Stimulated activated naive CD8-positive, alpha-beta T cell treated with anti-CD3 and anti-CD28 coated beads, Interleukin-15, amount 100 ng/mL, for 72 hours (primary cell): ENCODE results near the gene SMIM3.
A peak's percentile ranks its signal among the peaks of the same experiment; 100 is the strongest.
"Not testable (repeated sequence)": the region's sequence is repeated elsewhere in the genome, so short reads cannot be mapped to it uniquely, and the experiment has no call there.

Source experiments
- ATAC-seq: fragments of 150-1000 bp; cut with Tn5 transposase; 2 replicates; pipeline ENCODE4 v1.10.0; 2021; ENCODE audit warnings: mild to moderate bottlenecking, moderate library complexity
- DNase-seq, 2 donors: peaks; one replicate each; pipeline ENCODE4 v3.0.0; 2021 to 2022
- H3K27ac Mint-ChIP-seq, 2 donors: one replicate each; pipeline ENCODE4 v1.8.0; 2022; ENCODE audit warnings: mild to moderate bottlenecking in 2 of 2, mixed read lengths in 2 of 2, moderate library complexity in 2 of 2
- H3K27me3 Mint-ChIP-seq: one replicate; pipeline ENCODE4 v1.8.0; 2022; ENCODE audit warnings: mixed read lengths
- H3K4me1 Mint-ChIP-seq: one replicate; pipeline ENCODE4 v1.8.0; 2022; ENCODE audit warnings: mild to moderate bottlenecking, mixed read lengths
- H3K4me3 Mint-ChIP-seq, 2 donors: one replicate each; pipeline ENCODE4 v1.8.0; 2022; ENCODE audit warnings: mild to moderate bottlenecking in 2 of 2, mixed read lengths in 2 of 2, moderate library complexity in 1 of 2
- H3K9me3 Mint-ChIP-seq, 2 donors: one replicate each; pipeline ENCODE4 v1.8.0; 2022; ENCODE audit warnings: mixed read lengths in 2 of 2

SMIM3 gene

DNA sequence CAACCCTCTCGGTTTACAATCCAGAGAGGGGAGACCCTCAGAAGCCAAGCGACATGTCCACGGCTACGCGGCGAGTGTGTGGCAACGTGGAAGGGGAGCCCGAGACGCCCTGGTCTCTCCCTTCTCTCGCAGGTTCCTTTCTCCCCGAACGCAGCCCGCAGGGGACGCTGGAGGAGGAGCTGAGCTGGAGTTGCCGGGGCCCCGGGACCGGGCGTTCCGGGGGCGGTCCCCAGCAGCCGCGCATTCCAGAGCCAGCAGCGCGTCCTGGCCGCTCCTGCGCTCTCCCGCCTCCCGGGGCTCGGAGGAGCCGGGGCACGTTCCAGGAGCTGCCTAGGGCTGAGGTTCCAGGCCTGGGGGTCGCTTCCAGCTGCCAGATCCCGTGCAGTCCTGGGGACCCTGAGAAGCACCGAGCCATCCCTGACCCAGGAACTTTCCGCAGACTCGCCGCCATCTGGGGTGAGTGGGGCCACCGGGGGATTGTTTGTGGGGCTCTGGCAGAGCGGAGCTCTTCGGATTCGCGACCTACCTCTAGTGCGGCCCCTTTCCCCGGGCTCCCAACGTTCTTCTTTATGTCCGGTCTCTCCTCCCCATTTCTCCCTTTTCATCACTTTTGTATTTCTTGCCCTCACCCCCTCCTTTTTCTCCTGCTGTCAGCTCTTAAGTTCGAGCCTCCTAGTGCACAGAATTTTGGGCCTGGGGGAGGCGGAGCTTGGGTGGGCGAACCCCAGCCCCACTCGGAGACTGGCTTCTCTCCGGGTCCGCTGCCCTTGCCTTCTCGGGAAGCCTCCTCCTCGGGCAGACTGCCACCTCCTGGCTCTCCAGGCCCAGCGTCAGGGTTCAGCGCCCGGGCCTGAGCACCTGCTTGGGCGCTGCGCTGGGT, at the start of gene SMIM3:
SMIM3 (plus strand) TSS at position 241 of the 880 bp plus-strand sequence. CDS start 16,684 bp downstream, outside the sequence.
- ATAC-seq (peak; percentile 65), DNase-seq (peak; percentile 69 to 81)
- peak within 1 kb of the TSS; percentile 97 to 98 for H3K4me3 Mint-ChIP-seq
- H3K9me3 Mint-ChIP-seq = no peaks in the 10 kb centered on the region
- H3K27me3 Mint-ChIP-seq = no peaks in the 10 kb centered on the region
- peaks cover 61% of the 10 kb centered on the region for H3K4me1 Mint-ChIP-seq
- peak within 1 kb of the TSS; percentile 87 to 97 for H3K27ac Mint-ChIP-seq

- no peak overlapping the region for H3K4me3 Mint-ChIP-seq
- DNase-seq = no peak
- ATAC-seq = no peak
- no peak overlapping the region for H3K27ac Mint-ChIP-seq
- peaks cover 11% of the 10 kb centered on the region for H3K4me1 Mint-ChIP-seq
- H3K27me3 Mint-ChIP-seq = no peaks in the 10 kb centered on the region
- H3K9me3 Mint-ChIP-seq = no peaks in the 10 kb centered on the region
These were observed 48.7 kb upstream of the SMIM3 start for GRCh38 chr5:150729859-150730258.

DNA sequence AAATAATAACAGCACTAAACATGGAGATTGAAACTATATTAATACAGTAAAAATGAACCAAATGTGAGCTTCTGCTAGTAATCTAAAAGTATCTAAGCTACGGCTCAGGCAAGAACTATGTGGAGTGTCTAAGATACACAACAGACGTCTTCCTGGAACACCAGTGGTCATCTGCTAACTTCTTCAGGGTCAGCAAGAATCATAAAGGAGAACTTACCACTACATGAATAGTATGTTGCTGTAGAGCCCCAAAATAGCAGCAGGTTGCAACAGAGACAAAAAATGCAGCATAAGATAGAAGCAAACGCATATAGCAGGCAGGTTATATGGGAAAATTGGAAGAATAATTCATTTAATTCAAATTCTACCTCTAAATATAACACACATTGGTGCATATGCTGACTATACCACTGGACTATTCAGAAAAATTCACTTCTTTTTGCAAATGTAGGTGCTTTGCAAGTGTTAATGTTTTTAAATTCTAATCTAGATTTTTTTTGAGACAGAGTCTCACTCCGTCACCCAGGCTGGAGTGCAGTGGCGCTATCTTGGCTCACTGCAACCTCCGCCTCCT, 46.8 kb upstream of the SMIM3 start:
- H3K27me3 Mint-ChIP-seq = no peaks in the 10 kb centered on the region
- peak overlapping the region in 1 of 2 donors; percentile 28 for H3K27ac Mint-ChIP-seq
- DNase-seq (no peak), ATAC-seq (no peak)
- H3K4me3 Mint-ChIP-seq = no peak overlapping the region
- peaks cover 29% of the 10 kb centered on the region for H3K4me1 Mint-ChIP-seq
- H3K9me3 Mint-ChIP-seq = peaks cover 0 to 4% of the 10 kb centered on the region in 2 donors

GRCh38 chr5:150734579-150735384, 43.8 kb upstream of the SMIM3 start:
- DNase-seq = peak in 1 of 2 donors; percentile 25

DNA sequence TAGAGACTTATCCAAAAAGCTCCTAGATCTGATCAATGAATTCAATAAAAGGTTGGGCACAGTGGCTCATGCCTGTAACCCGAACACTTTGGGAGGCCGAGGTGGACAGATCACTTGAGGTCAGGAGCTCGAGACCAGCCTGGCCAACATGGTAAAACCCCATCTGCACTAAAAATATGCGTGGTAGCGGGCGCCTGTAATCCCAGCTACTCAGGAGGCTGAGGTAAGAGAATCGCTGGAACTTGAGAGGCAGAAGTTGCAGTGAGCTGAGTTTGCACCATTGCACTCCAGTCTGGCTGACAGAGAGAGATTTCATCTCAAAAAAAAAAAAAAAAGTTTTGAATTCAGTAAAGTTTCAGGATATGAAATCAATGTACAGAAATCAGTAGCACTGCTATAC, 39.7 kb upstream of the SMIM3 start:
- H3K4me1 Mint-ChIP-seq = peaks cover 96% of the 10 kb centered on the region
- no peak overlapping the region for H3K4me3 Mint-ChIP-seq
- DNase-seq (no peak), ATAC-seq (no peak)
- H3K27me3 Mint-ChIP-seq = no peaks in the 10 kb centered on the region
- no peak overlapping the region for H3K27ac Mint-ChIP-seq
- peaks cover 0 to 5% of the 10 kb centered on the region in 2 donors for H3K9me3 Mint-ChIP-seq

More at GRCh38 chr5:150734579-150735384, 43.8 kb upstream of the SMIM3 start:
- ATAC-seq = peak; percentile 70
- Mint-ChIP-seq H3K9me3 (peaks cover 0 to 4% of the 10 kb centered on the region in 2 donors), H3K27me3 (no peaks in the 10 kb centered on the region), H3K4me1 (peaks cover 60% of the 10 kb centered on the region), H3K4me3 (no peak overlapping the region), H3K27ac (peak overlapping the region; percentile 68 to 82)

- ATAC-seq (no peak), DNase-seq (no peak)
- Mint-ChIP-seq H3K9me3 (peaks cover 7 to 12% of the 10 kb centered on the region in 2 donors), H3K4me3 (no peak overlapping the region), H3K27me3 (no peaks in the 10 kb centered on the region), H3K27ac (no peak overlapping the region), H3K4me1 (peaks cover 92% of the 10 kb centered on the region)
These were observed 37.6 kb upstream of the SMIM3 start for GRCh38 chr5:150740992-150741391.

DNA sequence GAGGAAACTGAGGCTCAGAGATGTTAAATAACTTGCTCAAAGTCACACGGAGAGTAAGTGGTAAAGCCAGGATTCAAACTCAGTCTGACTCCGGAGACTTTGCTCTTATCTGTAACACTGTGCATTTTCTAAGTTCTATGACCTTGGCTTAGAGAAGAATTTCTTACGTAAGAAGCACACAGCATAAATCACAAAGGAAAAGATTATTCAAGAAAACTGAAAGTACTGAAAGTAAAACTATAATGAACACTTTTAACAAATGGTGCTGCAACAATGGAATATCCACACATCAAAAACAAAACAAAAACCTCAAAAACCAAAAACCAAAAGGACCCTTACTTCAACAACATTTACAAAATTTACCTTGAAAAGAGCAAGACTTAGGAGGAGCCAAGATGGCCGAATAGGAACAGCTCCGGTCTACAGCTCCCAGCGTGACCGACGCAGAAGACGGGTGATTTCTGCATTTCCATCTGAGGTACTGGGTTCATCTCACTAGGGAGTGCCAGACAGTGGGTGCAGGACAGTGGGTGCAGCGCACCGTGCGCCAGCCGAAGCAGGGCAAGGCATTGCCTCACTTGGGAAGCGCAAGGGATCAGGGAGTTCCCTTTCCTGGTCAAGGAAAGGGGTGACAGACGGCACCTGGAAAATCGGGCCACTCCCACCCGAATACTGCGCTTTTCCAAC, 36.0 kb upstream of the SMIM3 start:
- not testable (repeated sequence) for H3K27me3 Mint-ChIP-seq, H3K9me3 Mint-ChIP-seq, DNase-seq
- peaks cover 76% of the 10 kb centered on the region for H3K4me1 Mint-ChIP-seq
- ATAC-seq = peak; percentile 91
- peak overlapping the region; percentile 50 to 90 for H3K27ac Mint-ChIP-seq
- peak overlapping the region; percentile 63 to 76 for H3K4me3 Mint-ChIP-seq

- not testable (repeated sequence) for H3K27me3 Mint-ChIP-seq, H3K27ac Mint-ChIP-seq, DNase-seq, H3K9me3 Mint-ChIP-seq
- peaks cover 71% of the 10 kb centered on the region for H3K4me1 Mint-ChIP-seq
- ATAC-seq = peak; percentile 54
- H3K4me3 Mint-ChIP-seq = peak overlapping the region; percentile 63 to 76
These were observed 35.4 kb upstream of the SMIM3 start for GRCh38 chr5:150743142-150743488.

- H3K27ac Mint-ChIP-seq = no peak overlapping the region
- peaks cover 47% of the 10 kb centered on the region for H3K4me1 Mint-ChIP-seq
- peaks cover 1 to 3% of the 10 kb centered on the region in 2 donors for H3K9me3 Mint-ChIP-seq
These were observed 28.1 kb upstream of the SMIM3 start for GRCh38 chr5:150750469-150750868.

GRCh38 chr5:150751096-150751891, 27.3 kb upstream of the SMIM3 start:
- DNase-seq (no peak), ATAC-seq (no peak)
- Mint-ChIP-seq H3K27me3 (no peaks in the 10 kb centered on the region), H3K27ac (no peak overlapping the region), H3K4me3 (peak overlapping the region in 1 of 2 donors; percentile 1), H3K9me3 (no peaks in the 10 kb centered on the region), H3K4me1 (peaks cover 53% of the 10 kb centered on the region)

More at GRCh38 chr5:150750469-150750868, 28.1 kb upstream of the SMIM3 start:
- DNase-seq (no peak), ATAC-seq (no peak)
- Mint-ChIP-seq H3K27me3 (no peaks in the 10 kb centered on the region), H3K4me3 (peak overlapping the region in 1 of 2 donors; percentile 30)

GRCh38 chr5:150753463-150753862, 25.1 kb upstream of the SMIM3 start:
- no peak overlapping the region for H3K27ac Mint-ChIP-seq
- DNase-seq (no peak), ATAC-seq (no peak)
- H3K9me3 Mint-ChIP-seq = no peaks in the 10 kb centered on the region
- H3K4me3 Mint-ChIP-seq = no peak overlapping the region
- H3K27me3 Mint-ChIP-seq = no peaks in the 10 kb centered on the region
- H3K4me1 Mint-ChIP-seq = peaks cover 63% of the 10 kb centered on the region

DNA sequence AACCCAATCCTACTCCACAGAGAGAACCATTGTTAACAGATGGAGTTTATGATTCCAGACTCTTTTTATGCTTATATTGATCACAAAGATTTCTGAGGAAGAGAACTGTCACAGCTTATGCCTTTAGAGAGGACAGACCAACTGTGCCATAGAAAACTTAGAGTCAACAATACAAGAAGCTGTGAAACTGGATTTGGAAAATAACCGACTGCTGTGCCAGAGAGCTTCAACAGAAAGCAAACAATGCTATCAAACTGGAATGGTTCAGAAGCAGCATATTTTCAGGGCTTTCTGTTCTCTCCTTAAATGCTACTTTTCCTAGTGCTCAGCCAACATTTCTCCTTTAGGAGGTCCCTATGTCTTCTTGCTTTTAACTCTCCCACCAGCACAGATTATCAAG, 24.7 kb upstream of the SMIM3 start:
- Mint-ChIP-seq H3K9me3 (no peaks in the 10 kb centered on the region), H3K4me1 (peaks cover 63% of the 10 kb centered on the region), H3K27ac (no peak overlapping the region), H3K27me3 (no peaks in the 10 kb centered on the region), H3K4me3 (no peak overlapping the region)
- no peak for ATAC-seq
- no peak for DNase-seq

GRCh38 chr5:150757087-150757649, 21.4 kb upstream of the SMIM3 start:
- H3K9me3 Mint-ChIP-seq = no peaks in the 10 kb centered on the region
- DNase-seq (no peak), ATAC-seq (no peak)
- peak overlapping the region in 1 of 2 donors; percentile 4 for H3K27ac Mint-ChIP-seq
- H3K4me3 Mint-ChIP-seq = peak overlapping the region; percentile 63 to 73
- H3K27me3 Mint-ChIP-seq = no peaks in the 10 kb centered on the region
- peaks cover 44% of the 10 kb centered on the region for H3K4me1 Mint-ChIP-seq

GRCh38 chr5:150758203-150758530, 20.4 kb upstream of the SMIM3 start:
- Mint-ChIP-seq H3K4me1 (peaks cover 39% of the 10 kb centered on the region), H3K27ac (no peak overlapping the region), H3K27me3 (no peaks in the 10 kb centered on the region), H3K4me3 (no peak overlapping the region), H3K9me3 (no peaks in the 10 kb centered on the region)
- ATAC-seq = peak; percentile 33
- no peak for DNase-seq
